BJ (cell line): ENCODE data around the gene DEFB132. TPM values are rescaled to one million over a fixed set of nuclear protein-coding genes. Genes with fewer than 3 reads are reported as not detected.

Experiments
- CTCF ChIA-PET: fragments of 350-600 bp; formaldehyde crosslinking; extraction: SDS; loops from one replicate; lab custom pipeline; 2021; ENCODE audit warnings: antibody characterized with exemption, inconsistent platforms; lab: Yijun Ruan, JAX
- POLR2A ChIA-PET: fragments of 300-600 bp; sonication (Branson Sonifier 250); formaldehyde crosslinking; extraction: SDS; loops from one replicate; lab custom pipeline; 2021; ENCODE audit warnings: antibody characterized with exemption; lab: Charles Lee
- DNase-seq: peaks from one replicate; pipeline ENCODE4 v3.0.0-alpha.2; 2011; ENCODE audit warnings: low read depth
- H3K27me3 ChIP-seq: 2 replicates; pipeline ENCODE4 v1.6.0; 2011; ENCODE audit warnings: low read length; ENCODE audit not compliant: control insufficient read depth, insufficient read depth
- H3K36me3 ChIP-seq: 2 replicates; pipeline ENCODE4 v1.5.1; 2011; ENCODE audit warnings: low read length; ENCODE audit not compliant: control insufficient read depth, insufficient read depth
- H3K4me3 ChIP-seq: 2 replicates; pipeline ENCODE4 v1.5.1; 2011; ENCODE audit warnings: low read depth, mild to moderate bottlenecking, control low read depth, low read length
- CTCF ChIP-seq: IDR thresholded peaks from 2 replicates; pipeline ENCODE4 v1.5.1; 2011; ENCODE audit warnings: low read depth, mild to moderate bottlenecking, control low read depth, inconsistent platforms, low read length, moderate library complexity; ENCODE audit not compliant: insufficient read depth
- polyA plus RNA-seq: library from polyadenylated mRNA; depleted of rRNA; stranded (reverse); fragments of >200 nt; gene quantifications from 2 replicates; pipeline ENCODE4 v1.2.3, GENCODE V29; 2011; rRNA removed

DEFB132 gene
- polyA plus RNA-seq, 1 experiment = not detected

GRCh38 chr20:309841-310644 is 52.5 kb downstream of the DEFB132 start:
- TF ChIP-seq CTCF = no peak
- Histone ChIP-seq H3K36me3 (no peaks in the 10 kb centered on the region), H3K27me3 (no peaks in the 10 kb centered on the region), H3K4me3 (peak overlapping the region; percentile 42)
- DNase-seq = peak; percentile 97
- ChIA-PET POLR2A (interaction anchor here (0.9 to 1.0 kb wide), 2 partner anchors 12 to 15 kb away, joined by 3 to 4 read pairs; no protein-coding TSS in a partner anchor), CTCF (interaction anchor here (0.8 to 1.4 kb wide), 4 partner anchors 9 to 44 kb away, joined by 3 to 5 read pairs (median 3); no protein-coding TSS in a partner anchor)

GRCh38 chr20:310645-311044 is 53.1 kb downstream of the DEFB132 start:
- H3K36me3 ChIP-seq = no peaks in the 10 kb centered on the region
- no peak overlapping the region for H3K4me3 ChIP-seq
- TF ChIP-seq CTCF = no peak
- H3K27me3 ChIP-seq = no peaks in the 10 kb centered on the region
- CTCF ChIA-PET = interaction anchor here (1.0 to 1.1 kb wide), 2 partner anchors 16 to 19 kb away, joined by 3 read pairs; no protein-coding TSS in a partner anchor
- no peak for DNase-seq
- POLR2A ChIA-PET = interaction anchor here (0.9 to 1.0 kb wide), 2 partner anchors 13 to 14 kb away, joined by 3 to 4 read pairs; no protein-coding TSS in a partner anchor

Other genes starting within 250 kb of the DEFB132 start
- not detected in 2 replicates for gene DEFB125, start 170.1 kb upstream of the DEFB132 start, polyA plus RNA-seq
- not detected in 2 replicates for gene DEFB126, start 115.1 kb upstream of the DEFB132 start, polyA plus RNA-seq
- not detected in 2 replicates for gene DEFB127, start 100.3 kb upstream of the DEFB132 start, polyA plus RNA-seq
- not detected in 2 replicates for gene DEFB128, start 68.0 kb upstream of the DEFB132 start, polyA plus RNA-seq
- not detected in 2 replicates for gene DEFB129, start 30.5 kb upstream of the DEFB132 start, polyA plus RNA-seq
- 4.8 and 5.5 TPM in 2 replicates for gene C20orf96, start 33.0 kb downstream of the DEFB132 start, polyA plus RNA-seq
- 7.1 and 8.3 TPM in 2 replicates for gene ZCCHC3, start 39.8 kb downstream of the DEFB132 start, polyA plus RNA-seq
- 3.6 TPM in 2 replicates for gene SOX12, start 67.8 kb downstream of the DEFB132 start, polyA plus RNA-seq
- 53.9 and 84.1 TPM in 2 replicates for gene NRSN2, start 89.4 kb downstream of the DEFB132 start, polyA plus RNA-seq
- gene TRIB3, start 123.0 kb downstream of the DEFB132 start, polyA plus RNA-seq = 98.0 and 126 TPM in 2 replicates
- 86.6 and 130 TPM in 2 replicates for gene RBCK1, start 150.6 kb downstream of the DEFB132 start, polyA plus RNA-seq
- gene TBC1D20, start 204.8 kb downstream of the DEFB132 start, polyA plus RNA-seq = 46.1 and 63.7 TPM in 2 replicates